Measurements from ENCODE around the gene AFF1.
A peak's percentile ranks its signal among the peaks of the same experiment; 100 is the strongest.

Gene AFF1, protein sequence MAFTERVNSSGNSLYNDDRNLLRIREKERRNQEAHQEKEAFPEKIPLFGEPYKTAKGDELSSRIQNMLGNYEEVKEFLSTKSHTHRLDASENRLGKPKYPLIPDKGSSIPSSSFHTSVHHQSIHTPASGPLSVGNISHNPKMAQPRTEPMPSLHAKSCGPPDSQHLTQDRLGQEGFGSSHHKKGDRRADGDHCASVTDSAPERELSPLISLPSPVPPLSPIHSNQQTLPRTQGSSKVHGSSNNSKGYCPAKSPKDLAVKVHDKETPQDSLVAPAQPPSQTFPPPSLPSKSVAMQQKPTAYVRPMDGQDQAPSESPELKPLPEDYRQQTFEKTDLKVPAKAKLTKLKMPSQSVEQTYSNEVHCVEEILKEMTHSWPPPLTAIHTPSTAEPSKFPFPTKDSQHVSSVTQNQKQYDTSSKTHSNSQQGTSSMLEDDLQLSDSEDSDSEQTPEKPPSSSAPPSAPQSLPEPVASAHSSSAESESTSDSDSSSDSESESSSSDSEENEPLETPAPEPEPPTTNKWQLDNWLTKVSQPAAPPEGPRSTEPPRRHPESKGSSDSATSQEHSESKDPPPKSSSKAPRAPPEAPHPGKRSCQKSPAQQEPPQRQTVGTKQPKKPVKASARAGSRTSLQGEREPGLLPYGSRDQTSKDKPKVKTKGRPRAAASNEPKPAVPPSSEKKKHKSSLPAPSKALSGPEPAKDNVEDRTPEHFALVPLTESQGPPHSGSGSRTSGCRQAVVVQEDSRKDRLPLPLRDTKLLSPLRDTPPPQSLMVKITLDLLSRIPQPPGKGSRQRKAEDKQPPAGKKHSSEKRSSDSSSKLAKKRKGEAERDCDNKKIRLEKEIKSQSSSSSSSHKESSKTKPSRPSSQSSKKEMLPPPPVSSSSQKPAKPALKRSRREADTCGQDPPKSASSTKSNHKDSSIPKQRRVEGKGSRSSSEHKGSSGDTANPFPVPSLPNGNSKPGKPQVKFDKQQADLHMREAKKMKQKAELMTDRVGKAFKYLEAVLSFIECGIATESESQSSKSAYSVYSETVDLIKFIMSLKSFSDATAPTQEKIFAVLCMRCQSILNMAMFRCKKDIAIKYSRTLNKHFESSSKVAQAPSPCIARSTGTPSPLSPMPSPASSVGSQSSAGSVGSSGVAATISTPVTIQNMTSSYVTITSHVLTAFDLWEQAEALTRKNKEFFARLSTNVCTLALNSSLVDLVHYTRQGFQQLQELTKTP

DNA sequence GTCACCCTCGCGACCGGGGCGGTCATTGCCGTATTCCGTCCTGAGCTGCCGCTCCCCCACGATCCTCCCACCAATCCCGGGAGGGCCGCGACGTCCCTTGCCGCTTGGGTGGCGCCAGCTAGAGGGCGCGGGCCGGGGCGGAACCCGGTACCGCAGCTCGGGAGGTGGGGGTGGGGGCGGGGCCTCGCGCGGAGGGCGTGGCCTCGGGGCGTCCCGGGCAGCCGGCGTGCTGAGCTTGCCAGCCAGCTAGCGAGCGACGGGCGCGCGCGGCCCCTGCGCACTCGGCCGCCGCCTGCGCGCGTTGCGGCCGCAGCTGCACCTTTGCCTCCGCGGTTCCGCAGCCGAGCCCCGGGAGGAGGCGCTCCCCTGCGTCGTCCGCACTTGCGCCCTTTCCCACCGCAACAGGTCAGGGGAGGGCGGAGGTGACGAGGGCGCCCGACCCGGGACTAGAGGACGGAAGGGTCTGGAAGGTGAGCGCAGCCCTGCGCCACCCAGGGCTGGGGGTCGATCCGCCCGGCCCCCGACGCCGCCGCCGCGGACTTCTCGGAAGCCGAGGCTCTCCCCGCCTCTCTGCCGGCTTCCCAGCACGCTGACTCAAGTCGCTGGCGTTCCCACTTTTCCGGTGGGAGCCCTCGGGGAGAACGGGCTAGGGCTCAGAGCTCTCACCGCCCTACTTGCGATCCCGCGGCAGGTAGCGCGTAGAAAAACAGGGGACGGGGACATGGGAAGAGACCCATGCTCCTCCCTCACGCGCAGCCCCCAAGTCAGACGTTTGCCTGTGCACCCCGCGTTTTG, at the start of gene AFF1:
Gene AFF1 (plus strand): TSS at position 241 of the 795 bp plus-strand sequence. CDS start 13,523 bp downstream, outside the sequence.
- peak; percentile 84 for DNase-seq (ENCODE audit: low read depth)
- peak within 1 kb of the TSS; percentile 84 for H3K4me3 ChIP-seq (ENCODE audit: control insufficient read depth, low read depth, low read length)
- TF ChIP-seq, protein P1, sequence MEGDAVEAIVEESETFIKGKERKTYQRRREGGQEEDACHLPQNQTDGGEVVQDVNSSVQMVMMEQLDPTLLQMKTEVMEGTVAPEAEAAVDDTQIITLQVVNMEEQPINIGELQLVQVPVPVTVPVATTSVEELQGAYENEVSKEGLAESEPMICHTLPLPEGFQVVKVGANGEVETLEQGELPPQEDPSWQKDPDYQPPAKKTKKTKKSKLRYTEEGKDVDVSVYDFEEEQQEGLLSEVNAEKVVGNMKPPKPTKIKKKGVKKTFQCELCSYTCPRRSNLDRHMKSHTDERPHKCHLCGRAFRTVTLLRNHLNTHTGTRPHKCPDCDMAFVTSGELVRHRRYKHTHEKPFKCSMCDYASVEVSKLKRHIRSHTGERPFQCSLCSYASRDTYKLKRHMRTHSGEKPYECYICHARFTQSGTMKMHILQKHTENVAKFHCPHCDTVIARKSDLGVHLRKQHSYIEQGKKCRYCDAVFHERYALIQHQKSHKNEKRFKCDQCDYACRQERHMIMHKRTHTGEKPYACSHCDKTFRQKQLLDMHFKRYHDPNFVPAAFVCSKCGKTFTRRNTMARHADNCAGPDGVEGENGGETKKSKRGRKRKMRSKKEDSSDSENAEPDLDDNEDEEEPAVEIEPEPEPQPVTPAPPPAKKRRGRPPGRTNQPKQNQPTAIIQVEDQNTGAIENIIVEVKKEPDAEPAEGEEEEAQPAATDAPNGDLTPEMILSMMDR (conservative IDR thresholded peaks at IDR 0.05; ENCODE audit: control insufficient read depth, insufficient read depth, low read depth, low read length), result no peak

DNA sequence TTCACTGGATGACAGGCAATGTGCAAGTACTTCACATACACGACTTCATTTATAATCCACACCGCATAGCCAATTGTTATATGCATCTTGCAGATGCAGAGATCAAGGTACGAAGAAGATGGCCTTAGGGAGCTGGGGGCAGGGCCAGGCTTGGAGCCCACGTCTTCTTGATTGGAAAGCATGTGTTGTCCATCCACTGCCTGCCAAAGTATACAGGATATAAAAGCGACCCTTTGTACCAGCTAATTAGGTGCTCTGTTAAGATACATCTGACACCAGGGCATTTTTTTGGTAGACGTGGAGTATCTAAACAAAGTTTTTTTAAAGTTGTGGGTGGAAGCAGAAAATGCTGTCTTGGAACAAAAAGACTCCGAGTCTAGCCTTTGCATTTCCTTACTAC, 44.0 kb upstream of the AFF1 start:
- TF ChIP-seq, protein P1 (conservative IDR thresholded peaks at IDR 0.05; ENCODE audit: control insufficient read depth, insufficient read depth, low read depth, low read length), result no peak
- H3K4me3 ChIP-seq (ENCODE audit: control insufficient read depth, low read depth, low read length), result no peak overlapping the region
- DNase-seq (ENCODE audit: low read depth), result no peak

DNA sequence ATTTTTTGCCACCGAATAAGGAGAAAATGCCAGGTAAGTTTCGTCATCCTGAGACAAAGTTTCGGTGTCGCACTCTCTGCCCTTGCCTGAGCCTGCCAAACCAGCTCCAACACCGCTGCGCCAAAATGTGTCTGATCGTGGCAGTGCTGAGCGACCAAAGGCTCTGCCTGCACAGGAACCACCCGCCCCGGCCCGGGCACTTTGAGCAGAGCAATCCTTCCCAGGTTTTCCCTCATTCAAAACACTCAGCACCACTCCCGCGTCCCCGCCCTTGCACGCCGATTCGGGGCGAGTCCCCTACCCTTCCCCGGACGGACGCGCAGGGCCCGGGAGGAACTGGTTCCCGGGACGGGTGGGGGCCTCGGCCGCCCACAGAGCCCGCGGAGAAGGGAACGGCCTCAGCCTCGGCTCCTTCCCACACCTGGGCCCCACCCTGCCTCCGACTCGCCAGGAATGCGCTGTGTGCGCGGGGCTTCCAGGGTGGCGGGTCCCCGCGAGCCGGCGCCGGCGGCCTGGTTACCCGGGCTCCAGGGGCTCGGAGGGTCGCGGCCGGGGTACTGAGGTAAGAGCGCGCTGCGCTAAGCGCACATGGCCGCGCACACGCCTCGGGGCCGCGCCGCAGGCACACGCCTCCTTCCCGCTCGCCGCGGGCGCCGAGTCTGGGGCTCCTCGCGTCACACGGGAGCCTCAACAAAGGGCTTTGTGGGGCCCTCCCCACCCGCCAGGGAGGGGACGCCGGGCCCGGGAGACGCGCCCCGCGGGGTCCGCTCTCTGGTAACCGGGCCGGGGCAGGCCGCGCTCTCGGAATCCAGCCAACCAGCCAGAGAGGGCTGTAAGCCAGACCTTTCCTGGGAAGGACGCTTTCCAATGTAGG, 42.8 kb upstream of the AFF1 start, which contains the start of gene C4orf36:
Gene C4orf36 (minus strand): TSS at position 661 of the 874 bp plus-strand sequence. CDS start 902 bp downstream, outside the sequence.
- peak within 1 kb of the TSS; percentile 66 for H3K4me3 ChIP-seq (ENCODE audit: control insufficient read depth, low read depth, low read length)
- DNase-seq (ENCODE audit: low read depth), result peak; percentile 40
- TF ChIP-seq, protein P1 (conservative IDR thresholded peaks at IDR 0.05; ENCODE audit: control insufficient read depth, insufficient read depth, low read depth, low read length), result no peak

DNA sequence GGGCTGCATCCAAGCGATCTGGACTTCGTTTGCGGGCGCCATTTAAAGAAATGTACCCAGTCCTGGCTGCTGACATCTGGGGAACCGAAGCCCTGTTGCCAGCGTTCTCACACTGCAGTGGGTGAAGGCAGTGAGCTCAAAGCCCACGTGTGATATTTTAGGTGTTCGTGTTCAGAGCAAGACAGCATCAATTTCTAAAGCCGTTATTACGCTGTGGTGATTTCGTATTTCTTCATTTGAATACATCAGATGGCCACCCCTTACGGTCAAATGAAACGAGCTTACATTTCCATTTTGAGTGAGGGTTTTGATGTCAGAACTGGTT, 42.2 kb upstream of the AFF1 start:
- TF ChIP-seq, protein P1 (conservative IDR thresholded peaks at IDR 0.05; ENCODE audit: control insufficient read depth, insufficient read depth, low read depth, low read length), result no peak
- peak overlapping the region; percentile 66 for H3K4me3 ChIP-seq (ENCODE audit: control insufficient read depth, low read depth, low read length)
- DNase-seq (ENCODE audit: low read depth), result no peak

DNA sequence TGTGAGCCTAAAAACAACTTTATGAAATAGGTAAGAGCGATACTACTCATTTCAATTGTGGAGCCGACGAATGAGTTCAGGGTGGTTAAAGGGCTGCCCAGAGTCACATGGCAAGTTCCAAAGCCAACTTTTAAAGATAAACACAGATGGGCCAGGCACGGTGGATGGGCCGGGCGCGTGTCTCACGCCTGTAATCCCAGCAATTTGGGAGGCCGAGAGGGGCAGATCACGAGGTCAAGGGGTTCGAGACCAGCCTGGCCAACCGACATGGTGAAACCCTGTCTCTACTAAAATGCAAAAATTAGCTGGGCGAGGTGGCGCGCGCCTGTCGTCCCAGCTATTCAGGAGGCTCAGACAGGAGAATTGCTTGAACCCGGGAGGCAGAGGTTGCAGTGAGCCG, 41.7 kb upstream of the AFF1 start:
- no peak for DNase-seq (ENCODE audit: low read depth)
- TF ChIP-seq, protein P1 (conservative IDR thresholded peaks at IDR 0.05; ENCODE audit: control insufficient read depth, insufficient read depth, low read depth, low read length), result no peak
- H3K4me3 ChIP-seq (ENCODE audit: control insufficient read depth, low read depth, low read length), result no peak overlapping the region
